A549 (cell line): Measurements from ENCODE around the gene ZNF816.

Experiments used
- CBX8 ChIP-seq: fragments of 200-600 bp; sonication (generic); IDR thresholded peaks from 2 replicates; pipeline ENCODE4 v1.6.1; 2016
- CTCF ChIP-seq: fragments of >200 bp; sonication (Bioruptor Twin); formaldehyde crosslinking; IDR thresholded peaks from 3 replicates; pipeline ENCODE4 v1.5.1; 2016
- EP300 ChIP-seq, 2 experiments: fragments of >200 bp; sonication (Bioruptor Twin); formaldehyde crosslinking; IDR thresholded peaks; 2 replicates in 1 of 2; 3 replicates in 1 of 2; pipeline ENCODE4 v1.6.1; 2016 to 2017

- TF ChIP-seq CTCF, result no peak
- TF ChIP-seq CBX8, result no peak
- no peak for TF ChIP-seq EP300 (IDR thresholded peaks at IDR 0.05)
Measured at GRCh38 chr19:52995711-52996110, 33.0 kb upstream of the ZNF816 start.
